Cardiac muscle cell (in vitro differentiated cells and primary cell): ENCODE measurements around the gene MFSD12. TPM values are rescaled to one million over a fixed set of nuclear protein-coding genes. Genes with fewer than 3 reads are reported as not detected.
"Not testable (repeated sequence)": the region's sequence is repeated elsewhere in the genome, so short reads cannot be mapped to it uniquely, and the experiment has no call there.

Experiments
- DNase-seq, 2 donors: peaks; one replicate each; pipeline versions ENCODE4 v3.0.0 to v3.0.0-alpha.2; 2010 to 2017; ENCODE audit warnings: low read depth in 1 of 2, low spot score in 1 of 2
- H3K27ac ChIP-seq: fragments of 200-600 bp; sonication (generic); 2 replicates; pipeline ENCODE4 v1.5.1; 2016
- H3K27me3 ChIP-seq: fragments of 200-600 bp; sonication (generic); 2 replicates; pipeline ENCODE4 v1.6.0; 2016; ENCODE audit warnings: control low read depth
- H3K36me3 ChIP-seq: fragments of 200-600 bp; sonication (generic); 2 replicates; pipeline ENCODE4 v1.5.1; 2016; ENCODE audit warnings: control low read depth
- H3K4me1 ChIP-seq: fragments of 200-600 bp; sonication (generic); 2 replicates; pipeline ENCODE4 v1.8.1; 2017; ENCODE audit warnings: low read depth, mild to moderate bottlenecking, mixed run types
- H3K4me3 ChIP-seq: fragments of 200-600 bp; sonication (generic); 2 replicates; pipeline ENCODE4 v1.5.1; 2016; ENCODE audit warnings: mild to moderate bottlenecking
- H3K9me3 ChIP-seq: fragments of 200-600 bp; sonication (generic); 2 replicates; pipeline ENCODE4 v1.5.1; 2017; ENCODE audit warnings: low read depth, mild to moderate bottlenecking, control low read depth
- CTCF ChIP-seq: IDR thresholded peaks from 2 replicates; pipeline ENCODE4 v1.5.1; 2012; ENCODE audit warnings: low read depth, mild to moderate bottlenecking, low read length
- polyA plus RNA-seq: library from polyadenylated mRNA; unstranded; fragments of >200 nt; fragmentation: Nextera tagmentation; extraction: Ambion mirVana; gene quantifications from 2 replicates; pipeline ENCODE4 v1.2.1, GENCODE V29; 2016
- total RNA-seq: library from RNA; depleted of rRNA; stranded (reverse); fragments of >200 nt; gene quantifications from 2 replicates; pipeline ENCODE4 v1.2.3, GENCODE V29; 2016

MFSD12 gene
- total and polyA plus RNA-seq, 2 experiments from 2014 or later: 71.8 to 89.0 TPM

- no peak for DNase-seq
- Histone ChIP-seq H3K9me3 (no peaks in the 10 kb centered on the region), H3K36me3 (no peaks in the 10 kb centered on the region), H3K27ac (no peak overlapping the region), H3K4me1 (no peaks in the 10 kb centered on the region), H3K27me3 (peaks cover 36% of the 10 kb centered on the region), H3K4me3 (no peak overlapping the region)
- no peak for TF ChIP-seq CTCF
Measured at GRCh38 chr19:3589439-3589838, 32.1 kb upstream of the MFSD12 start.

- DNase-seq: no peak
- H3K4me3 ChIP-seq: no peak overlapping the region
- TF ChIP-seq CTCF: no peak
- H3K36me3 ChIP-seq: no peaks in the 10 kb centered on the region
- no peaks in the 10 kb centered on the region for H3K9me3 ChIP-seq
- no peak overlapping the region for H3K27ac ChIP-seq
- H3K4me1 ChIP-seq: no peaks in the 10 kb centered on the region
- H3K27me3 ChIP-seq: peaks cover 41% of the 10 kb centered on the region
Measured at GRCh38 chr19:3586707-3587346, 29.4 kb upstream of the MFSD12 start.

GRCh38 chr19:3586127-3586626, 28.8 kb upstream of the MFSD12 start:
- no peaks in the 10 kb centered on the region for H3K4me1 ChIP-seq
- H3K27me3 ChIP-seq: peaks cover 41% of the 10 kb centered on the region
- no peaks in the 10 kb centered on the region for H3K9me3 ChIP-seq
- peak in 1 of 2 donors; percentile 42 for DNase-seq
- no peak overlapping the region for H3K27ac ChIP-seq
- no peaks in the 10 kb centered on the region for H3K36me3 ChIP-seq
- TF ChIP-seq CTCF: peak; percentile 51
- peak overlapping the region; percentile 14 for H3K4me3 ChIP-seq

GRCh38 chr19:3585301-3586126, 28.1 kb upstream of the MFSD12 start, which contains the start of gene GIPC3:
TSS of gene GIPC3 (plus strand) at chr19:3585478. CDS start at chr19:3585598, 120 bp downstream.
- no peak for TF ChIP-seq CTCF

GRCh38 chr19:3584036-3584802, 26.8 kb upstream of the MFSD12 start:
- peaks cover 41% of the 10 kb centered on the region for H3K27me3 ChIP-seq
- H3K4me1 ChIP-seq, DNase-seq, H3K4me3 ChIP-seq, H3K36me3 ChIP-seq, H3K27ac ChIP-seq, H3K9me3 ChIP-seq: not testable (repeated sequence)

More at GRCh38 chr19:3585301-3586126, 28.1 kb upstream of the MFSD12 start, which contains the start of gene GIPC3:
- Histone ChIP-seq H3K4me3 (peak within 1 kb of the TSS; percentile 14), H3K27ac (no peak within 1 kb of the TSS), H3K4me1 (no peaks in the 10 kb centered on the region), H3K27me3 (peaks cover 41% of the 10 kb centered on the region), H3K36me3 (no peaks in the 10 kb centered on the region), H3K9me3 (no peaks in the 10 kb centered on the region)
- DNase-seq: no peak

GRCh38 chr19:3581792-3582191, 24.4 kb upstream of the MFSD12 start:
- not testable (repeated sequence) for H3K27ac ChIP-seq, DNase-seq, H3K4me1 ChIP-seq, H3K4me3 ChIP-seq, H3K9me3 ChIP-seq, H3K36me3 ChIP-seq
- peaks cover 38% of the 10 kb centered on the region for H3K27me3 ChIP-seq
